DMS53 treated with DMSO at 0.1 percent for 48 hours (cell line): ENCODE results near the gene TEKTIP1.
A peak's percentile ranks its signal among the peaks of the same experiment; 100 is the strongest.
"Not testable (repeated sequence)": the region's sequence is repeated elsewhere in the genome, so short reads cannot be mapped to it uniquely, and the experiment has no call there.

Source experiments
- DNase-seq: peaks from one replicate; lab custom pipeline; 2025; ENCODE audit not compliant: unreplicated experiment; lab: John Stamatoyannopoulos, UW

The TEKTIP1 gene

GRCh38 chr19:3507371-3508120 lies 31.4 kb upstream of the TEKTIP1 start:
- DNase-seq, result no peak

GRCh38 chr19:3508121-3508661 lies 30.8 kb upstream of the TEKTIP1 start:
- not testable (repeated sequence) for DNase-seq

GRCh38 chr19:3508771-3509535 lies 30.0 kb upstream of the TEKTIP1 start:
- no peak for DNase-seq

- no peak for DNase-seq
Measured at GRCh38 chr19:3509566-3509989, 29.4 kb upstream of the TEKTIP1 start.

GRCh38 chr19:3510727-3511126 lies 28.2 kb upstream of the TEKTIP1 start:
- no peak for DNase-seq

GRCh38 chr19:3511506-3512251 lies 27.3 kb upstream of the TEKTIP1 start:
- DNase-seq, result no peak

- DNase-seq, result no peak
Measured at GRCh38 chr19:3512562-3513228, 26.3 kb upstream of the TEKTIP1 start.

GRCh38 chr19:3513229-3514140 lies 25.5 kb upstream of the TEKTIP1 start:
- no peak for DNase-seq

GRCh38 chr19:3514930-3515329 lies 24.0 kb upstream of the TEKTIP1 start:
- DNase-seq, result no peak

- DNase-seq, result no peak
Measured at GRCh38 chr19:3515891-3516422, 23.0 kb upstream of the TEKTIP1 start.

GRCh38 chr19:3516675-3517207 lies 22.2 kb upstream of the TEKTIP1 start:
- peak; percentile 48 for DNase-seq

- DNase-seq, result no peak
Measured at GRCh38 chr19:3517638-3518037, 21.3 kb upstream of the TEKTIP1 start.

- no peak for DNase-seq
Measured at GRCh38 chr19:3518255-3518654, 20.7 kb upstream of the TEKTIP1 start.

- no peak for DNase-seq
Measured at GRCh38 chr19:3518659-3519058, 20.3 kb upstream of the TEKTIP1 start.

GRCh38 chr19:3519126-3519525 lies 19.8 kb upstream of the TEKTIP1 start:
- DNase-seq, result no peak

GRCh38 chr19:3520166-3521103 lies 18.5 kb upstream of the TEKTIP1 start:
- no peak for DNase-seq

- no peak for DNase-seq
Measured at GRCh38 chr19:3521104-3521445, 17.9 kb upstream of the TEKTIP1 start.
